RWPE2 (cell line): ENCODE results near the gene TACC2.
A peak's percentile ranks its signal among the peaks of the same experiment; 100 is the strongest.

Source experiments
- ATAC-seq: fragments of 200-7000 bp; cut with Tn5 transposase; 3 replicates; pipeline ENCODE4 v1.9.1; 2021; ENCODE audit warnings: low read depth
- DNase-seq: peaks from one replicate; pipeline ENCODE4 v3.0.0-alpha.2; 2020; ENCODE audit warnings: low spot score
- H3K27ac ChIP-seq: fragments of 450-650 bp; 2 replicates; pipeline ENCODE4 v1.5.1; 2017; ENCODE audit warnings: mild to moderate bottlenecking; ENCODE audit not compliant: poor library complexity, severe bottlenecking
- H3K27me3 ChIP-seq: fragments of 250-450 bp; sonication (Bioruptor Pico); 2 replicates; pipeline ENCODE4 v1.5.1; 2021; ENCODE audit warnings: mild to moderate bottlenecking, moderate library complexity; ENCODE audit not compliant: insufficient read depth, poor library complexity, severe bottlenecking
- H3K36me3 ChIP-seq: fragments of 250-450 bp; sonication (Bioruptor Pico); 2 replicates; pipeline ENCODE4 v1.5.1; 2020; ENCODE audit warnings: low read depth, mild to moderate bottlenecking, moderate library complexity
- H3K4me1 ChIP-seq: fragments of 250-450 bp; sonication (Bioruptor Pico); 2 replicates; pipeline ENCODE4 v1.5.1; 2021; ENCODE audit warnings: mild to moderate bottlenecking, moderate library complexity; ENCODE audit not compliant: insufficient read depth, poor library complexity, severe bottlenecking
- H3K4me3 ChIP-seq: fragments of 250-450 bp; sonication (Bioruptor Pico); 2 replicates; pipeline ENCODE4 v1.5.1; 2021; ENCODE audit warnings: mild to moderate bottlenecking, moderate library complexity; ENCODE audit not compliant: severe bottlenecking
- H3K9me3 ChIP-seq: fragments of 250-450 bp; sonication (Bioruptor Pico); 2 replicates; pipeline ENCODE4 v1.5.1; 2021; ENCODE audit warnings: mild to moderate bottlenecking, moderate library complexity; ENCODE audit not compliant: severe bottlenecking
- TF ChIP-seq, protein P1 (sequence below): fragments of 450-650 bp; IDR thresholded peaks from one replicate; pipeline ENCODE4 v1.5.1; 2017; ENCODE audit warnings: mild to moderate bottlenecking, moderate library complexity; ENCODE audit not compliant: poor library complexity, severe bottlenecking

Gene TACC2

GRCh38 chr10:121975295-121976086, 13.5 kb upstream of the TACC2 start:
- peak overlapping the region; percentile 78 for H3K27ac ChIP-seq
- peak overlapping the region; percentile 89 for H3K4me3 ChIP-seq
- TF ChIP-seq, protein P1, sequence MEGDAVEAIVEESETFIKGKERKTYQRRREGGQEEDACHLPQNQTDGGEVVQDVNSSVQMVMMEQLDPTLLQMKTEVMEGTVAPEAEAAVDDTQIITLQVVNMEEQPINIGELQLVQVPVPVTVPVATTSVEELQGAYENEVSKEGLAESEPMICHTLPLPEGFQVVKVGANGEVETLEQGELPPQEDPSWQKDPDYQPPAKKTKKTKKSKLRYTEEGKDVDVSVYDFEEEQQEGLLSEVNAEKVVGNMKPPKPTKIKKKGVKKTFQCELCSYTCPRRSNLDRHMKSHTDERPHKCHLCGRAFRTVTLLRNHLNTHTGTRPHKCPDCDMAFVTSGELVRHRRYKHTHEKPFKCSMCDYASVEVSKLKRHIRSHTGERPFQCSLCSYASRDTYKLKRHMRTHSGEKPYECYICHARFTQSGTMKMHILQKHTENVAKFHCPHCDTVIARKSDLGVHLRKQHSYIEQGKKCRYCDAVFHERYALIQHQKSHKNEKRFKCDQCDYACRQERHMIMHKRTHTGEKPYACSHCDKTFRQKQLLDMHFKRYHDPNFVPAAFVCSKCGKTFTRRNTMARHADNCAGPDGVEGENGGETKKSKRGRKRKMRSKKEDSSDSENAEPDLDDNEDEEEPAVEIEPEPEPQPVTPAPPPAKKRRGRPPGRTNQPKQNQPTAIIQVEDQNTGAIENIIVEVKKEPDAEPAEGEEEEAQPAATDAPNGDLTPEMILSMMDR: peak; percentile 79
- DNase-seq: no peak
- ATAC-seq: peak; percentile 28; the same call in 2 of the 3 replicates
- no peaks in the 10 kb centered on the region for H3K9me3 ChIP-seq
- peaks cover 9% of the 10 kb centered on the region for H3K4me1 ChIP-seq
- peaks cover 33% of the 10 kb centered on the region for H3K36me3 ChIP-seq
- no peaks in the 10 kb centered on the region for H3K27me3 ChIP-seq

DNA sequence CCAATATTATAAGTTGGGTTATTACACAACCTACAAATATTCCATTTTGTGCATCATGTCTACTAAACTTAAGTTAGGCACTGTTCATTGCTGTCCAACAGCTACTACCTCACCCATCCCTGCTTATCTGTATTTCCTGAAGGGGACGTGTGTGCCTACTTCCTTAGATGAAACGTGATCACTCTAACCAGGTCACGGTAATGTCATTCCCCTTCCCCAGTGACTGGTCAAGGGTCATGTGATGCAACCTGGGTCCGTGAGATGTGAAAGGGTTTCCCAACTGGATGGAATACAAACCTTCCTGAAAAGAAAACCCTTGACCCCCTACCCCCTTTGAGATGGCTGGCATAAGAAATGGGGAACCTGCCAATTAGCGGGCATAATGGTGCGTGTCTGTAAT, 12.4 kb upstream of the TACC2 start:
- DNase-seq: no peak
- peaks cover 23% of the 10 kb centered on the region for H3K36me3 ChIP-seq
- no peak overlapping the region for H3K27ac ChIP-seq
- H3K9me3 ChIP-seq: no peaks in the 10 kb centered on the region
- TF ChIP-seq, protein P1: no peak
- ATAC-seq: no peak
- H3K27me3 ChIP-seq: no peaks in the 10 kb centered on the region
- peaks cover 9% of the 10 kb centered on the region for H3K4me1 ChIP-seq
- no peak overlapping the region for H3K4me3 ChIP-seq

- Histone ChIP-seq H3K36me3 (peaks cover 4% of the 10 kb centered on the region; the same call in 1 of the 2 replicates), H3K4me3 (no peak overlapping the region), H3K4me1 (peaks cover 6% of the 10 kb centered on the region), H3K9me3 (no peaks in the 10 kb centered on the region), H3K27ac (no peak overlapping the region), H3K27me3 (no peaks in the 10 kb centered on the region)
- ATAC-seq (no peak), DNase-seq (no peak)
- TF ChIP-seq, protein P1: no peak
Observed at GRCh38 chr10:121978511-121978910, 10.5 kb upstream of the TACC2 start.

- Histone ChIP-seq H3K4me1 (no peaks in the 10 kb centered on the region), H3K36me3 (no peaks in the 10 kb centered on the region), H3K4me3 (no peak overlapping the region), H3K27ac (no peak overlapping the region), H3K9me3 (peaks cover 5% of the 10 kb centered on the region), H3K27me3 (no peaks in the 10 kb centered on the region)
- DNase-seq (no peak), ATAC-seq (no peak)
- TF ChIP-seq, protein P1: no peak
Observed at GRCh38 chr10:121981346-121981745, 7.6 kb upstream of the TACC2 start.

DNA sequence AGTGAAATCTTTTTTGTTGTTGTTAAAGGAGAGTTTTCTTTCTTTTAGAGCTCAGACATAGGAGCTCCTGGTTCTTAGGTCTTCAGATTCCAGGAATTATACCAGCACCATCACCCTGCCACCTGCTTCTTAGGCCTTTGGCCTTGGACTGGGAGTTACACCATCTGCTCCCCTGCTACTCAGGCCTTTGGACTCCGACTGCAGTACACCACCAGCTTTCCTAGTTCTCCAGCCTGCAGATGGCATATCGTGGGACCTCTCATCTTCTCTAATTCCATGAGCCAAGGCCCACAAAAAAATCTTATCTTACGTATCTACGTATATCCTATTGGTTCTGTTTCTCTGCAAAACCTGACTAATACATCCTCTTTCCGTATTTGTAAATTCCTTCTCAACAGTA, 5.1 kb upstream of the TACC2 start:
- Histone ChIP-seq H3K27ac (no peak overlapping the region), H3K36me3 (no peaks in the 10 kb centered on the region), H3K27me3 (no peaks in the 10 kb centered on the region), H3K9me3 (peaks cover 5% of the 10 kb centered on the region), H3K4me1 (no peaks in the 10 kb centered on the region), H3K4me3 (no peak overlapping the region)
- TF ChIP-seq, protein P1: no peak
- no peak for DNase-seq
- ATAC-seq: no peak
